Right lobe of liver (tissue), 4 donors: ENCODE measurements around the gene SLC36A4.

ENCODE experiments used
- POLR2A ChIP-seq: fragments of 450-650 bp; IDR thresholded peaks from one replicate; pipeline ENCODE4 v1.6.1; 2017; ENCODE audit warnings: antibody characterized with exemption, mild to moderate bottlenecking
- TF ChIP-seq, protein P1 (sequence below), 4 donors: fragments of 200-600 bp in 3 of 4; fragments of 450-650 bp in 1 of 4; IDR thresholded peaks; one replicate each; pipeline versions ENCODE4 v1.5.1 to v1.8.0; 2016 to 2022; ENCODE audit warnings: antibody characterized with exemption in 4 of 4, mild to moderate bottlenecking in 2 of 4
- donor health status: DM: no; HTN: no; CAD: no.
- donor health status: DM: no; HTN: no; CAD: no.
- donor health status: DM: no; HTN: yes; CAD: no.

DNA sequence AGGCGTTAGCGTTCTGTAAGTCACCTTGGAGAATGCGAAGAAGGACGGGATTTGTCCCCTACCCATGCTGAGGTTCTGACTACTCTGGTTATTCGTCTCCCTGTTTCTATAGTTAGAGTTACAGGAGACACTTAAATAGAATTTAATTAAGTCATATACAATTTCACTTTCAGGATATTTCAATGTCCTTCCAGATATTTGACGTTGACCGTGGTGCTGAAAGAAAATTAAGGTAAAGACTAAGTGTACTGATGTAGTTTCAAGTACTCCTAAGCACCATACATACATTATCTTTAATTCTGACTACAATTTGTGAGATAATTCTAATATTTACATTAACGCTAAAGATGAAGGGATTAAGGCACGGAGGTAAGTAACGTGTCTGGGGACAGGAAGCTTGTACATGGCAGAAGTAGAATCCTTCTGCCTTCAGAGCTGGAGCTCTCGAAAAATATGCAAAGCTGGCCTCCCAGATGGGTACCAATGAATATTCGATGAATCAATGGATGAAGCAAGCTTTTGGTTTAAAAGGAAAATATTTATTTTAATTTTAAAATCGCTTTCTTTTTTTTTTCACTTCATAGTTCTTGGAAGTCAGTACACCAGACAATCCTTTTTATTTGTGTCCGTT is 539 bp upstream of the SLC36A4 start:
- TF ChIP-seq, protein P1, sequence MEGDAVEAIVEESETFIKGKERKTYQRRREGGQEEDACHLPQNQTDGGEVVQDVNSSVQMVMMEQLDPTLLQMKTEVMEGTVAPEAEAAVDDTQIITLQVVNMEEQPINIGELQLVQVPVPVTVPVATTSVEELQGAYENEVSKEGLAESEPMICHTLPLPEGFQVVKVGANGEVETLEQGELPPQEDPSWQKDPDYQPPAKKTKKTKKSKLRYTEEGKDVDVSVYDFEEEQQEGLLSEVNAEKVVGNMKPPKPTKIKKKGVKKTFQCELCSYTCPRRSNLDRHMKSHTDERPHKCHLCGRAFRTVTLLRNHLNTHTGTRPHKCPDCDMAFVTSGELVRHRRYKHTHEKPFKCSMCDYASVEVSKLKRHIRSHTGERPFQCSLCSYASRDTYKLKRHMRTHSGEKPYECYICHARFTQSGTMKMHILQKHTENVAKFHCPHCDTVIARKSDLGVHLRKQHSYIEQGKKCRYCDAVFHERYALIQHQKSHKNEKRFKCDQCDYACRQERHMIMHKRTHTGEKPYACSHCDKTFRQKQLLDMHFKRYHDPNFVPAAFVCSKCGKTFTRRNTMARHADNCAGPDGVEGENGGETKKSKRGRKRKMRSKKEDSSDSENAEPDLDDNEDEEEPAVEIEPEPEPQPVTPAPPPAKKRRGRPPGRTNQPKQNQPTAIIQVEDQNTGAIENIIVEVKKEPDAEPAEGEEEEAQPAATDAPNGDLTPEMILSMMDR (IDR thresholded peaks at IDR 0.05): no peak
- TF ChIP-seq POLR2A: no peak
